Effector memory CD8-positive, alpha-beta T cell (primary cell): ENCODE measurements around the gene PPP2R5B.

ENCODE experiments used
- ATAC-seq: fragments of 150-1000 bp; cut with Tn5 transposase; replicated peaks from 2 replicates; pipeline ENCODE4 v1.10.0; 2021; ENCODE audit warnings: mild to moderate bottlenecking, moderate library complexity
- DNase-seq, 3 experiments: peaks; one replicate each; pipeline ENCODE4 v3.0.0; 2021
- H3K27ac Mint-ChIP-seq, 2 donors: one replicate each; pipeline ENCODE4 v1.8.0; 2022; ENCODE audit warnings: mild to moderate bottlenecking in 2 of 2, mixed read lengths in 2 of 2, moderate library complexity in 2 of 2
- H3K27me3 Mint-ChIP-seq, 2 donors: one replicate each; pipeline ENCODE4 v1.8.0; 2022; ENCODE audit warnings: mixed read lengths in 2 of 2
- H3K36me3 Mint-ChIP-seq: one replicate; pipeline ENCODE4 v1.8.0; 2022; ENCODE audit warnings: mild to moderate bottlenecking, moderate library complexity, mixed read lengths; ENCODE audit not compliant: insufficient read depth
- H3K4me1 Mint-ChIP-seq, 2 donors: one replicate each; pipeline ENCODE4 v1.8.0; 2022; ENCODE audit warnings: low read depth in 2 of 2, mixed read lengths in 2 of 2
- H3K4me3 Mint-ChIP-seq, 2 donors: one replicate each; pipeline ENCODE4 v1.8.0; 2022; ENCODE audit warnings: mild to moderate bottlenecking in 2 of 2, mixed read lengths in 2 of 2, moderate library complexity in 2 of 2
- H3K9me3 Mint-ChIP-seq, 2 donors: one replicate each; pipeline ENCODE4 v1.8.0; 2022; ENCODE audit warnings: mixed read lengths in 2 of 2
- total RNA-seq, 9 experiments: gene quantifications; one replicate each; lab custom pipeline; 2026; lab: John Stamatoyannopoulos, UW

Gene PPP2R5B
- total RNA-seq = 21.0 to 40.3 (median 25.3) reads per million in 9 experiments

- Mint-ChIP-seq H3K36me3 (peaks cover 3% of the 10 kb centered on the region), H3K4me3 (peak within 1 kb of the TSS; percentile 90 to 99), H3K4me1 (peaks cover 18% of the 10 kb centered on the region in 2 donors), H3K27ac (peak within 1 kb of the TSS; percentile 98 to 99), H3K9me3 (no peaks in the 10 kb centered on the region), H3K27me3 (no peaks in the 10 kb centered on the region)
- DNase-seq = peak; percentile 88 to 90 (median 89)
- peak; percentile 93 for ATAC-seq
Measured at GRCh38 chr11:64923944-64924909, at the start of gene PPP2R5B. TSS of gene PPP2R5B (plus strand) at chr11:64924689. CDS start at chr11:64925735, 1,046 bp downstream.

DNA sequence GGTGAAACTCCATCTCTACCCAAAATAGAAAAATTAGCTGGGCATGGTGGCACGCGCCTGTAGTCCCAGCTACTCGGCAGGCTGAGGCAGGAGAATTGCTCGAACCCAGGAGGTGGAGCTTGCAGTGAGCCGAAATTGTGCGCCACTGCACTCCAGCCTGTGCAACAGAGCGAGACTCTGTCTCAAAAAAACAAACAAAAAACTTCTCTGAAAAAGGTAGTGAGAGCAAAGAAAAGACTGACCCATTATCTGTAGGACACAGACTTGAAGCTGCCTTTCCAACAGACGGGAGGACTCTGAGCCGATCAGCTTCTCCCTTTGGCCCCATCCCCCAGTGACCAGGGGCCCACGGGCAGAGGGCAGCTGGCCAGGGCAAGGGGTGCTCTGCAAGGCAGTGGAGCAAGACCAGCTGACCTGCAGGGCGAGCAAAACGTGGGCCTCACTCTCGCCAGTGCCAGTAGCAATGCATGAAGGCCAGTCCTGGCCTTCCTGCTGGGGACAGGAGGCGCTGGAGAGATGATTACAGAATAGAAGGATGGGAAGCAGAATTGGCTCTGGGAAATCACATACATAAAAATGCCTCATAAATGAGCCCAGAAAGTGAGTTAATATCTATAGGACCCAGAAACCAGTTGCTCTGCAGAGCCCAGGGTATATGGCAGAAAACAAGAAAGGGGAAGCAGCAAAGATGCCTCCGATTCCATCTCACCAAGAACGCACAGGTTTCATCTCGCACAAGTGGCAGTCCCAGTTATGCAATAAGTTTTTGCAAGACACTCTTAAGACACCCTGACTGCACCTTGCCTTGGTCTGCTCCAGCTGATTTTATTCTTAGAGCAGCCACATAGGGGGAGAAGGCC is 48.9 kb upstream of the PPP2R5B start:
- Mint-ChIP-seq H3K4me3 (peak overlapping the region; percentile 91 to 92), H3K27ac (peak overlapping the region; percentile 98 to 99), H3K36me3 (peaks cover 93% of the 10 kb centered on the region), H3K4me1 (peaks cover 75 to 78% of the 10 kb centered on the region in 2 donors), H3K27me3 (no peaks in the 10 kb centered on the region), H3K9me3 (no peaks in the 10 kb centered on the region)
- no peak for DNase-seq
- ATAC-seq = no peak

DNA sequence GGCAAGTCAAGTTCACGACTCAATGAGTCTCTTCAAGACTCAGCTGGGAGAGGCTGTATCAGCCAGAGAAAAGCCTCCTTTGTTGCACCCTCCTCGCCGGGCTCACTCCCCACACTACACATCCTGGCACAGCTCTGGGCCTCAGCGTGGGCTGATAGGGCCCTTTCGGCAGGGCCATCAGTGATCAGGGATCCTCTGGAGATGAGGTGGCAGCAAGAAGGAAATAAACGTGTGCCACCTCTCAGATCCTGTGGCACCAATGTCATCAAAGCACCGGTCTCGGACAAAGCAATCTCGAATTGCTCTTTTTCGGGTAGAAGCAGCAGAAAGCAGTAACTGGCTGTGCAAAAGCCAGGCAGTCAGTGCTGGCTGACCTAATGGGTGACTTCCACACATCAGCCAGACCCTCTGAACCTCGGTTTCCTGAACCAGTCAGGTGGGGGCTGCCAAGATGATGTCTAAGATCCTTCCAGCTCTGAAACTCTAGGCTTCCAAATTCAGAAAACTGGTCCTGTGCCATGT is 48.2 kb upstream of the PPP2R5B start:
- Mint-ChIP-seq H3K27me3 (no peaks in the 10 kb centered on the region), H3K27ac (peak overlapping the region; percentile 98 to 99), H3K4me3 (peak overlapping the region; percentile 91 to 92), H3K36me3 (peaks cover 89% of the 10 kb centered on the region), H3K4me1 (peaks cover 76% of the 10 kb centered on the region in 2 donors), H3K9me3 (no peaks in the 10 kb centered on the region)
- DNase-seq = no peak
- ATAC-seq = no peak

- Mint-ChIP-seq H3K4me3 (peak overlapping the region; percentile 91 to 92), H3K4me1 (peaks cover 72 to 73% of the 10 kb centered on the region in 2 donors), H3K36me3 (peaks cover 85% of the 10 kb centered on the region), H3K9me3 (no peaks in the 10 kb centered on the region), H3K27me3 (no peaks in the 10 kb centered on the region), H3K27ac (peak overlapping the region; percentile 98 to 99)
- DNase-seq (no peak), ATAC-seq (no peak)
Measured at GRCh38 chr11:64876835-64877341, 47.6 kb upstream of the PPP2R5B start.

GRCh38 chr11:64877390-64878222 is 46.9 kb upstream of the PPP2R5B start:
- H3K27ac Mint-ChIP-seq = peak overlapping the region; percentile 98 to 99
- no peak for DNase-seq
- peaks cover 78% of the 10 kb centered on the region for H3K36me3 Mint-ChIP-seq
- no peaks in the 10 kb centered on the region for H3K9me3 Mint-ChIP-seq
- H3K27me3 Mint-ChIP-seq = no peaks in the 10 kb centered on the region
- H3K4me1 Mint-ChIP-seq = peaks cover 67 to 70% of the 10 kb centered on the region in 2 donors
- ATAC-seq = peak; percentile 0
- H3K4me3 Mint-ChIP-seq = peak overlapping the region; percentile 91 to 92

DNA sequence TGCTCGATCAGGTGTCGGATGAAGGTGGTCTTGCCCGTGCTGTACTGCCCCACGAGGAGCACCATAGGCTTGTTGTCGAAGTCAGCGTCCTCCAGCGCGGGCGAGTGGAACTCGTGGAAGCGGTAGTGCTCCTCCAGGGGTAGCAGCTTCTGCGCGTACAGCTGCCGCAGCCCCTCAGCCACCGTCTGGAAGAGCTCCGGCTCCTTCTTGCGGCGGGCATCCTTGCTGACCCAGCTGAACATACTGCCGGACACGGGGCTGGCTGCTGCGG is 46.3 kb upstream of the PPP2R5B start:
- Mint-ChIP-seq H3K36me3 (peaks cover 73% of the 10 kb centered on the region), H3K9me3 (no peaks in the 10 kb centered on the region), H3K27ac (peak overlapping the region; percentile 98 to 99), H3K27me3 (no peaks in the 10 kb centered on the region), H3K4me3 (peak overlapping the region; percentile 91 to 92), H3K4me1 (peaks cover 61 to 64% of the 10 kb centered on the region in 2 donors)
- DNase-seq (no peak), ATAC-seq (peak; percentile 13)

DNA sequence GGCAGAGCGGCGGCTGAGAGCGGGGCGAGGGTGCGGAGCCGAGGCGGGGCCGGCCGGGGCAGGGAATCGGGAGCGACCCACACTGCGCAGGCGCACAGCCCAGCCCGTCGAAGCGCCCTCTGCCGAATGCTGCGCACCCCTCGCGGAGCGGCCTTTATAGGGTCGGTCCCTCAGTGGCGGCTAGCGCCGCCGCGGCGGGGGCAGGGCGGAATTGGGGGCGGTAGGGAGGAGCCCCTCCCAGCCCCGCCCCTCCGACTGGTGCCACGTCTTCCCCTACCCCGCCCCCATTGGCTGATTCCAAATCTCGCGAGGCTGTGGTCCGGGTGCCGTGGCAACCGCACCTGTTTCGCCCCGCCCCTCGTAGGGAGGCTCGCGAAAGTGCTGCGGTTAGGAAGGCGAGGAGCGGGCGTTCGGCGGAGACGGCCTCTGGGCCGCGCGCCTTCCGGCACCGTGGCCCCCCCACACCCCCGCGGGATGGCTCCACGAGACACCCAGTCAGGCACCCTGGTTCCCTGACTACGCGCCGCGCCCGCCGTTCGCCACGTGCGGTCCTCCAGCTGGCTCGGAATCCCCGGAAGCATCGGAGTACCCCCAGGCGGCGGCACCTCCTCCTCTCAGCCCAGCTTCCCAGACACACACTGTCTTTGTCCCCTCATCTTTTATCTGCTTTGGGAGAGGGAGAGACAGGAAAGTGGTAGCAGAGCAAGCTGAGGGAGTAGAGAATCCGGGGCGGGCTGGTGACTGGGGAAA is 45.8 kb upstream of the PPP2R5B start, which contains the start of gene EHD1:
EHD1 (minus strand) TSS at position 128 of the 750 bp plus-strand sequence. CDS start 157 bp downstream, outside the sequence.
- Mint-ChIP-seq H3K27ac (peak within 1 kb of the TSS; percentile 98 to 99), H3K4me1 (peaks cover 59 to 60% of the 10 kb centered on the region in 2 donors), H3K9me3 (no peaks in the 10 kb centered on the region), H3K4me3 (peak within 1 kb of the TSS; percentile 91 to 92), H3K36me3 (peaks cover 67% of the 10 kb centered on the region), H3K27me3 (no peaks in the 10 kb centered on the region)
- peak; percentile 99 to 100 (median 100) for DNase-seq
- peak; percentile 72 for ATAC-seq

GRCh38 chr11:64879244-64879900 is 45.1 kb upstream of the PPP2R5B start:
- Mint-ChIP-seq H3K4me3 (peak overlapping the region; percentile 91 to 92), H3K27ac (peak overlapping the region; percentile 98 to 99), H3K4me1 (peaks cover 62% of the 10 kb centered on the region in 2 donors), H3K36me3 (peaks cover 60% of the 10 kb centered on the region), H3K27me3 (no peaks in the 10 kb centered on the region), H3K9me3 (no peaks in the 10 kb centered on the region)
- DNase-seq (no peak), ATAC-seq (no peak)

DNA sequence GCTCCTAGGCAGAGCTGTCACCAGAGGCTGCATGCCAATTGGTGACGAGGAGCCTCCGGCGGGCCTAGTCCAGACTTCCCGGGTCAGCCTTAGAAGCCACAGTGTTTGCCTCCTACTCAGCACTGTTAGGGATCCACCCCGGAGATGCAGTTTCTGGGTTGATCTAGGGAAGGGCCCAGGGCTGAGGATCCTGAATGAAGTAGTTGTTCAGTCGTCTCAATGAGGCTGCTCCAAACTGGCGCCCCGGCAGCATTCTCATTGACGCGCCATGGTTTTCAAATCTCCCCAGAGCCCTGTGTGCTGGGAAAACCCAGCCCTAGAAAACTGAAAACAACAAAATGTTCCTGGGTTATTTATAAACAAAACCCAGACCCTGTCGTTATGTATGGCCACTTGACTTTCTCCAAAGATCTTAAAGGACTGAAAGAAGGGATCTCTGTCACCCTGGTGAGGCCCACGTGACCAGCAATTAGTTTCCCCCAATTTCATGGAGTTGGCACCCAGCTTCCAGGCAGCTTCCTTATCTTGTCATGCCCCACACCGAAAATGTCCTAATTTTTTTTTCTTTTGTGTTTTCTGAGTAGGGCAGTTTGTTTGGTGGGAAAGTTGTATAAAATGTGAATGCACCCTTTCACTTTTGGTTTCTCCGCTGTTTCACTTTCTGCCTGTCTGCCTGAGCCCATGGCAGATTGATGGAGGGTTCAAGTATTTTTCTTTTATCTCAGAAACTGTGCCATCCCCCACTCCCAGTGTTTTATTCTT is 44.1 kb upstream of the PPP2R5B start:
- H3K4me3 Mint-ChIP-seq = peak overlapping the region; percentile 91 to 92
- no peaks in the 10 kb centered on the region for H3K9me3 Mint-ChIP-seq
- H3K36me3 Mint-ChIP-seq = peaks cover 50% of the 10 kb centered on the region
- H3K27me3 Mint-ChIP-seq = no peaks in the 10 kb centered on the region
- ATAC-seq (no peak), DNase-seq (no peak)
- peaks cover 56 to 57% of the 10 kb centered on the region in 2 donors for H3K4me1 Mint-ChIP-seq
- peak overlapping the region; percentile 98 to 99 for H3K27ac Mint-ChIP-seq

GRCh38 chr11:64881476-64881875 is 43.0 kb upstream of the PPP2R5B start:
- H3K27me3 Mint-ChIP-seq = no peaks in the 10 kb centered on the region
- H3K4me1 Mint-ChIP-seq = peaks cover 54% of the 10 kb centered on the region in 2 donors
- peak overlapping the region; percentile 91 to 92 for H3K4me3 Mint-ChIP-seq
- H3K27ac Mint-ChIP-seq = peak overlapping the region; percentile 98 to 99
- no peak for DNase-seq
- ATAC-seq = no peak
- H3K36me3 Mint-ChIP-seq = peaks cover 45% of the 10 kb centered on the region
- H3K9me3 Mint-ChIP-seq = no peaks in the 10 kb centered on the region

- H3K4me3 Mint-ChIP-seq = no peak overlapping the region
- H3K4me1 Mint-ChIP-seq = peaks cover 47 to 48% of the 10 kb centered on the region in 2 donors
Measured at GRCh38 chr11:64882243-64882642, 42.2 kb upstream of the PPP2R5B start.

More at GRCh38 chr11:64882243-64882642, 42.2 kb upstream of the PPP2R5B start:
- H3K36me3 Mint-ChIP-seq = peaks cover 37% of the 10 kb centered on the region
- ATAC-seq (no peak), DNase-seq (no peak)
- no peaks in the 10 kb centered on the region for H3K9me3 Mint-ChIP-seq
- H3K27me3 Mint-ChIP-seq = no peaks in the 10 kb centered on the region
- H3K27ac Mint-ChIP-seq = no peak overlapping the region
